ENCODE data around the gene LIN37.

DNA sequence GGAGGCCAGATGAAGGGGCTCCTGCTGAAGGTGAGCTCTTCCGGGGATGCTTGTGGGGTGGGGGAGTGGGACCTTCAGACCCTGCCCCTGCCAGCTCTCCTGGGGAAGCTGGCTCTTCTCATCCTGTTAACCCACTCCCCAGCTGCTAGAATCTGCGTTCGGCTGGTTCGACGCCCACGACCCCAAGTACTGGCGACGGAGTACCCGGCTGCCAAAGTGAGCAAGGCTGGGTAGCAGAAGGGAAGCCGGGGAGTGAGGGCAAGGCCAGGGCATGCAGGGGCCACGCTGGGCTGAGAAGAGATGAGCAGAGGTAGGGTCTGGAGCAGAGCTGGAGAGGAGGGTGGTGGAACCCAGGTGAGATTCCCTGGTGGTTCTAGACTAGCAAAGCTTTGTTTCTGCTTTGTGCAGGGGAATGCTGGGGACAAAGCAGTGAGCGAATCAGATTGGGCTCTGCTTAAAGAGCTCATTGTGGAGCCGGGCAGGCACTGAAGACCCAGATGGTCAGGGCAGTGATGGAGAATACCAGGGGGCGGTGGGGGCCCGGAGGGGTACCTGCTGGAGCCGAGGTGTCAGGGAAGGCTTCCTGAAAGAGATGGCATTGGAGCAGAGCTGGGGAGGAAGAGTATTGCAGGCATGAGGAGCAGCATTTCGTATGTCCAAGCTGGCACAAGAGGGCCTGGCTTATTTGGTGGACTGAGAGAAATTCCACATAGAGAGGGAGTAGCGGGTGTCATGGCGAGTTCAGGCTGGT, 20.2 kb upstream of the LIN37 start:
- no peak for TF ChIP-seq EZH2 (conservative IDR thresholded peaks at IDR 0.05; ENCODE audit: low read depth, low read length)
- TF ChIP-seq, protein P1, sequence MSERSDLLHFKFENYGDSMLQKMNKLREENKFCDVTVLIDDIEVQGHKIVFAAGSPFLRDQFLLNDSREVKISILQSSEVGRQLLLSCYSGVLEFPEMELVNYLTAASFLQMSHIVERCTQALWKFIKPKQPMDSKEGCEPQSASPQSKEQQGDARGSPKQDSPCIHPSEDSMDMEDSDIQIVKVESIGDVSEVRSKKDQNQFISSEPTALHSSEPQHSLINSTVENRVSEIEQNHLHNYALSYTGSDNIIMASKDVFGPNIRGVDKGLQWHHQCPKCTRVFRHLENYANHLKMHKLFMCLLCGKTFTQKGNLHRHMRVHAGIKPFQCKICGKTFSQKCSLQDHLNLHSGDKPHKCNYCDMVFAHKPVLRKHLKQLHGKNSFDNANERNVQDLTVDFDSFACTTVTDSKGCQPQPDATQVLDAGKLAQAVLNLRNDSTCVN (CRISPR knock-in tag; IDR thresholded peaks at IDR 0.05; ENCODE audit: borderline replicate concordance): no peak
